HepG2 (cell line): ENCODE measurements around the gene CCL17. TPM values are rescaled to one million over a fixed set of nuclear protein-coding genes. Genes with fewer than 3 reads are reported as not detected.
A peak's percentile ranks its signal among the peaks of the same experiment; 100 is the strongest.

ENCODE experiments used
- CAMTA2 ChIP-seq: sonication (generic); formaldehyde crosslinking; IDR thresholded peaks from 2 replicates; pipeline ENCODE4 v1.4.0; 2020; ENCODE audit warnings: mild to moderate bottlenecking, missing genetic modification reagents, borderline replicate concordance
- CENPX ChIP-seq: sonication (generic); formaldehyde crosslinking; IDR thresholded peaks from 2 replicates; pipeline ENCODE4 v1.9.0; 2021; ENCODE audit warnings: mild to moderate bottlenecking, missing genetic modification reagents, moderate library complexity
- E2F5 ChIP-seq: sonication (generic); formaldehyde crosslinking; conservative IDR thresholded peaks from 2 replicates; pipeline ENCODE4 v1.4.0; 2020; ENCODE audit warnings: missing genetic modification reagents
- HDAC1 ChIP-seq: sonication (generic); formaldehyde crosslinking; IDR thresholded peaks from 2 replicates; pipeline ENCODE4 v1.5.1; 2020; ENCODE audit warnings: mild to moderate bottlenecking, missing genetic modification reagents
- HHEX ChIP-seq: IDR thresholded peaks from 2 replicates; pipeline ENCODE4 v1.6.1; 2016; ENCODE audit warnings: control low read depth
- HOXA9 ChIP-seq: sonication (generic); formaldehyde crosslinking; IDR thresholded peaks from 2 replicates; pipeline ENCODE4 v1.8.1; 2022; ENCODE audit warnings: missing genetic modification reagents, mild to moderate bottlenecking, moderate library complexity, borderline replicate concordance
- RBM39 ChIP-seq: fragments of 200-400 bp; formaldehyde crosslinking; IDR thresholded peaks from one replicate; pipeline ENCODE4 v1.6.1; 2018; ENCODE audit warnings: antibody characterized with exemption, mild to moderate bottlenecking, low read depth, low read length; ENCODE audit not compliant: poor library complexity, severe bottlenecking
- SNAI1 ChIP-seq: sonication (generic); formaldehyde crosslinking; IDR thresholded peaks from 2 replicates; pipeline ENCODE4 v1.5.0; 2020; ENCODE audit warnings: mild to moderate bottlenecking, missing genetic modification reagents, borderline replicate concordance
- TRIM24 ChIP-seq: sonication (generic); formaldehyde crosslinking; IDR thresholded peaks from 2 replicates; pipeline ENCODE4 v1.8.0; 2022; ENCODE audit warnings: mild to moderate bottlenecking, missing genetic modification reagents
- ZBED4 ChIP-seq: sonication (generic); formaldehyde crosslinking; IDR thresholded peaks from 2 replicates; pipeline ENCODE4 v1.4.0; 2020; ENCODE audit warnings: missing genetic modification reagents, borderline replicate concordance
- ZBTB3 ChIP-seq: sonication (generic); formaldehyde crosslinking; IDR thresholded peaks from 2 replicates; pipeline ENCODE4 v1.4.0; 2020; ENCODE audit warnings: low read depth, mild to moderate bottlenecking, moderate library complexity, missing genetic modification reagents, borderline replicate concordance
- ZMYM2 ChIP-seq: sonication (generic); formaldehyde crosslinking; IDR thresholded peaks from 2 replicates; pipeline ENCODE4 v1.8.0; 2022; ENCODE audit warnings: mild to moderate bottlenecking, missing genetic modification reagents
- ZNF609 ChIP-seq: sonication (generic); formaldehyde crosslinking; IDR thresholded peaks from 2 replicates; pipeline ENCODE4 v1.4.0; 2020; ENCODE audit warnings: mild to moderate bottlenecking, missing genetic modification reagents, borderline replicate concordance
- ZNF616 ChIP-seq: sonication (generic); formaldehyde crosslinking; IDR thresholded peaks from 2 replicates; pipeline ENCODE4 v1.5.0; 2020; ENCODE audit warnings: low read depth, mild to moderate bottlenecking, missing genetic modification reagents
- ZNF879 ChIP-seq: sonication (generic); formaldehyde crosslinking; IDR thresholded peaks from 2 replicates; pipeline ENCODE4 v1.8.1; 2023; ENCODE audit warnings: missing genetic modification reagents
- polyA plus RNA-seq, 8 experiments: library from polyadenylated mRNA; depleted of rRNA in 3 of 8; stranded (reverse) in 7 of 8; unstranded in 1 of 8; fragments of >200 nt; fragmentation: Illumina TruSeq in 4 of 8; extraction: Trizol in 4 of 8; gene quantifications; 2 replicates each; pipeline versions ENCODE4 v1.2.1 to v1.2.3, GENCODE V29; 2011 to 2016; ENCODE audit warnings: low read depth in 4 of 8, missing spikeins in 1 of 8, mixed read lengths in 1 of 8; ENCODE audit not compliant: insufficient read depth in 1 of 8
- total RNA-seq, 5 experiments: library from RNA; depleted of rRNA; stranded (reverse); fragments of >200 nt; fragmentation: Illumina TruSeq; extraction: Trizol; gene quantifications; 2 replicates each; pipeline ENCODE4 v1.2.3, GENCODE V29; 2016; ENCODE audit warnings: low read depth in 1 of 5

CCL17 gene
- total and polyA plus RNA-seq, 2 of the 13 experiments (the other 11 are each of a cell fraction or from before 2014, with no cell fraction given) = not detected

- peak; percentile 79; the same call in 1 of the 2 replicates for TF ChIP-seq ZNF616
- TF ChIP-seq ZNF609 = peak; percentile 73
- no peak for TF ChIP-seq RBM39
- TF ChIP-seq ZBED4 (CRISPR knock-in tag) = 0 out of 2 replicates have a peak, but pooled peaks have one; percentile 63
- TF ChIP-seq E2F5 (CRISPR knock-in tag) = peak; percentile 77
- TF ChIP-seq SNAI1 (CRISPR knock-in tag) = no peak; the same call in 1 of the 2 replicates
- TF ChIP-seq HDAC1 (CRISPR knock-in tag) = peak; percentile 99
- peak; percentile 67; the same call in 1 of the 2 replicates for TF ChIP-seq ZNF879
- TF ChIP-seq ZBTB3 (CRISPR knock-in tag) = peak; percentile 81
- peak; percentile 88 for TF ChIP-seq HOXA9 (CRISPR knock-in tag)
- no peak for TF ChIP-seq TRIM24 (CRISPR knock-in tag)
- TF ChIP-seq CENPX = no peak
- 0 out of 2 replicates have a peak, but pooled peaks have one; percentile 46 for TF ChIP-seq ZMYM2 (CRISPR knock-in tag)
- TF ChIP-seq CAMTA2 (CRISPR knock-in tag) = peak; percentile 89
- TF ChIP-seq HHEX (CRISPR knock-in tag) = no peak
Measured at GRCh38 chr16:57447186-57447962, 42.8 kb downstream of the CCL17 start, which contains the start of the genes CIAPIN1 and COQ9 (continued).
